H1 (cell line): ENCODE results near the gene IKBIP. TPM values are rescaled to one million over a fixed set of nuclear protein-coding genes. Genes with fewer than 3 reads are reported as not detected.

ENCODE experiments used
- ASH2L ChIP-seq: fragments of 200-600, 300-600 bp; sonication (generic); IDR thresholded peaks from one replicate; pipeline ENCODE4 v1.7.1; 2017; ENCODE audit warnings: low read length
- BCL11A ChIP-seq, 2 experiments: IDR thresholded peaks; one replicate each; pipeline ENCODE4 v1.6.1; 2011; ENCODE audit warnings: low read depth in 2 of 2, low read length in 2 of 2, mild to moderate bottlenecking in 2 of 2
- BRCA1 ChIP-seq: IDR thresholded peaks from 2 replicates; pipeline ENCODE4 v1.6.1; 2012; ENCODE audit warnings: low read depth, low read length, improper control_type of control experiment
- EP300 ChIP-seq, 2 experiments: IDR thresholded peaks; 1 replicate in 1 of 2; 2 replicates in 1 of 2; pipeline ENCODE4 v1.6.1; 2011 to 2012; ENCODE audit warnings: low read depth in 2 of 2, low read length in 2 of 2, mild to moderate bottlenecking in 2 of 2, borderline replicate concordance in 1 of 2, inconsistent platforms in 1 of 2, moderate library complexity in 1 of 2
- GTF2F1 ChIP-seq: IDR thresholded peaks from 2 replicates; pipeline ENCODE4 v1.6.1; 2012; ENCODE audit warnings: low read depth, low read length, improper control_type of control experiment, borderline replicate concordance
- YY1 ChIP-seq: IDR thresholded peaks from 2 replicates; pipeline ENCODE4 v1.6.1; 2011; ENCODE audit warnings: low read depth, mild to moderate bottlenecking, low read length
- polyA plus RNA-seq, 7 experiments: library from polyadenylated mRNA; depleted of rRNA in 3 of 7; stranded (reverse) in 5 of 7; unstranded in 2 of 7; fragments of >200 nt in 5 of 7; fragments of 200-250 nt in 2 of 7; gene quantifications; 1 replicate in 5 of 7; 2 replicates in 1 of 7; 4 replicates in 1 of 7; pipeline versions ENCODE4 v1.2.1 to v1.2.3, GENCODE V29; 2011 to 2013; ENCODE audit warnings: missing spikeins in 2 of 7, mixed read lengths in 2 of 7
- total RNA-seq: library from RNA; stranded (reverse); fragmentation: NEBNext Ultra II Directional; extraction: Animal tissue kit (Norgen Biotek cat#: 25700); gene quantifications from 2 replicates; pipeline ENCODE4 v1.2.1, GENCODE V29; 2021

Gene IKBIP
- total and polyA plus RNA-seq, 2 of the 8 experiments (the other 6 are each of a cell fraction or from before 2014, with no cell fraction given) = 2.7 to 12.4 TPM

- no peak for TF ChIP-seq BRCA1
- TF ChIP-seq EP300 (IDR thresholded peaks at IDR 0.05; ENCODE audit: borderline replicate concordance in 1 of 2, low read depth in 2 of 2, low read length in 2 of 2) = no peak
- no peak for TF ChIP-seq ASH2L
- no peak for TF ChIP-seq YY1
- TF ChIP-seq GTF2F1 = no peak
- TF ChIP-seq BCL11A (IDR thresholded peaks at IDR 0.05; ENCODE audit: low read depth in 2 of 2, low read length in 2 of 2) = no peak
Observed at GRCh38 chr12:98580695-98581094, 63.9 kb downstream of the IKBIP start (continued).
